ENCODE results near the gene RTN4RL1.
"Not testable (repeated sequence)": the region's sequence is repeated elsewhere in the genome, so short reads cannot be mapped to it uniquely, and the experiment has no call there.

The RTN4RL1 gene

DNA sequence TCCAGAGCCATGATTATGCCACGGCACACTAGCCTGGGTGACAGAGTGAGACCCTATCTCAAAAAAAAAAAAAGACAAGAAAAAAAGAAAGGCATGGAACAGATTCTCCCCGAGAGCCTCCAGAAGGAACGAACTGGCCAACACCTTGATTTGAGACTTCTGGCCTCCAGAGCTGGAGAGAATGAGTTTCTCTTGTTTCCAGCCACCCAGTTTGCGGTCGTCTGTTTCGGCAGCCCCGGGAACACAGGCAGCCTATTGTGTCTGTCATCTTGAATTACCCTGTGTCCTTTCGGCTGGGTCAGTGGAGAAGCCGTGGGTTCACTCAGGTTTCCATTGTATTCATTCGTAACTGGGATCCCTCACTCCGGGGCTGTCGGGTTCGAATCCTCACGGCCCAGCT, 111.4 kb downstream of the RTN4RL1 start:
- no peak for DNase-seq

DNA sequence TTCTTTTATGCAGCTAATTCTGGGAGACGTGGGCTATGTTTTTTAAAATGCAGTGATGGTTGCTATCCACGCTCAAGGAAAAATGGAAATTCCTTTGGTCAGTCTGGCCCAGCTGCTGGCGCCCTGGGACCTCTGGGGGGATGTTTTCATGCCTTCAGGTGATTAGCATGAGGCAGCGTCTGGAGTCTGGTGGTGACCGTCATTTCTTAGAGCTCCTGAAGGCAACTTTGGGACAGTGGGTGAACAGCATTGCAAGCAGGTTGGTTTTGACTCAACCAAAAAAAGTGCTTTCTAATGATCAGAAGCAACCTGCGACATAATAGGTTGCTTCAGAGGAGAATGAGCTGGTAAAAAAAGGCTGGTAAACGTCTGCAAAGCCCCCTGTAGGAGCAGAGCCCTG, 113.0 kb downstream of the RTN4RL1 start:
- no peak for DNase-seq

DNA sequence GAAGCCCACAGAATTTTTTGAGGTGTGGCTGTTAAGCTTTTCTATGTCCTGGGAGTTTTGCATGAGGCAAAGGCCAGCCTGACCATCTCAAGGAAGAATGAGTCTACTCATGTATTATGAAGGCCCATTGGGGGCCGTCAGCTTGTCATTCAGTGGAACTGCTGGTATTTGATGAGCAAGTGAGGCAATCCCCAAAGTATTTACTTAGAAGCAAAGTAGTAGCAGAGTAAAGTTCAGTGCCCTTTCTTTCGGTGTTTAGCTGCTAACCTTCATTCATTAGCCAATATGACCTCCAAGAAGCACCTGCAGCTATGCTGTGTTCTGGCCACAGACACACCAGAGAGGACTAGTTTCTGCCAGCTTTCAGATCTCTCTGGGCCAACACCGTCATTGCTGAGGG, 115.1 kb downstream of the RTN4RL1 start:
- no peak for DNase-seq

DNA sequence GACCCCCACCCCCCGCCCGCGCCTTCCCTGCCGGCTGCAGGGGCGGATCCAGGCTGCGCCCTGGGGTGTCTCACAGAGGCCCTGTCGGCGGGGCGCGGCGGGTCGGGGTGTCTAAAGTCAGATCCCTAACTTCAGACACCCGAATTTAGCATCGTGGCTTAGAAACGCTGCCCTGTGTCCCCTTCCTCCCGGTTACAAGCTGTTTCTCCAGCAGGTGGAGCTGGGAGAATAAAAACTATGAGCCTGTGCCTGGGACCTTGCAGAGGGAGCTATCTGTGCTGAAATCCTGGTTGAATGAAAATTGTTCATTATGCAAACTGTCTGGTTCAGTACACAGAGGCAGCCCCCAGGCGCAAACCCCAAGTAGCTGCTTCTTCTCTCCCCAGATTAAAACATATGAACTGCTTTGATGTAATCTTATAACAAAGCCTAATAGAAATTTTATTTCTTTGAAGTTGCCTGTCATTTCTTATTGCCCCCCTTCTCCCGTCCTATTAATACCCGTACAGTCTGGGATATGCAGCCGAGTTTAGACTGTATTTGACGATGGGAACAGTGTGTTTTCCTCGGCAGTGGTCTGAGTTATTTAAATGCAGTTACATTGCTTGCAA, 116.3 kb downstream of the RTN4RL1 start:
- peak; percentile 69 to 88 for DNase-seq

DNA sequence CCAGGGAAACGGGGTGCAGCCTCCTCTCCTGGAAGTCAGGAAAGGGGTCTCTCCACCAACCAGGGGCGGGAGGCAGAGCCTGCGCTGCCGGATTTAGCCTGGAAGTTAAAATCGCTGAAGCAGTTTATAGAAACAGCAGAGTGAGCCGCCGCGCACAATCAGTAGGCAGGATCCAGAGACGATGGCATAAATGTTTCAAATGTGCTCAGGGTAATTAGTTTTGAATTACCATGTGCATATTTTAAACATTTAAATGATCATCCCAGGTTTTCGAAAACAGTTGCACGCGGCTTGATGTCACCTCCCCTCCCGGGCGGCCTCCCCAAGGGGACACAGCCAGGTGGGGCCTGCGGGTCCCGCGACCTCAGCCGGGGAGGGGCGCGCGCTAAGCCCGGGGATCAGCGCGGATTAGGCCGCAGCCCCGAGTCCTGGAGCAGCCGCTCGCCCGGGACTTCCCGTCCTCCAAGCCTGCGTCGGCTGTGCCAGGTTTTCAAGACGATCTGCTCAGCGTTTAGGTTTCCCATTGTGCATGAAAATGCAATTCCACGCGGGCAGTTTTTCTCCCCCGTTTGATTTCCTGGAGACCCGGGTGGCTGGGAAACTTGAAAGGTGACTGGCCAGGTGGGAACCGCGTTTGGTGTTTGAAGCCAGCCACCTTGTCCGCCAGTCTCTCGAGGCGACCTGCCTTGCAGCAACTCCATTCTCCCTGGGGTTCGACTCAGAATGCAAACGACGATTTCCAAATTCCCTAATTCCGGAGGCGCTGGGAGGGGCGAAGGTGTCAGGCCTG, 117.0 kb downstream of the RTN4RL1 start:
- peak; percentile 31 to 62 for DNase-seq

DNA sequence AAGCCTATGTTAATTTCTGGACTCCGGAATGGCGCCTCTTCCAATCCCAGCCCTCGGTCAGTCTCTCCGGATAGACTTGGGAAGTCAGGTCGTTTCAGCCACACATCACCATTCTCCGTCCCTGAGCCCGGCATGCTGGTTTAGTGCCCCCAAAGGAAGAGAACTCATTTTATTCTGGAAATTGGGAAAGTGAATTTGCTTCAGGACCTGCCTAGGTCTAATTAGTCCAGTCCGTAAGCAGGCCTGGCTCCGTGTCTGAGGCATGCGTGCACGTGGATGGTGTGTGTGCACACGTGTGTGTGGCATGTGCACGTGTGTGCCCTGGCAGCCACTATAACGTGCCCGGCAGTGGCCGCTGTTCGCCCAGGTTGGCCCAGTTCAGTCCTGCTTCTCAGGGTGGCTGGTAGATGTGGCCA, 117.9 kb downstream of the RTN4RL1 start:
- peak in 1 of 2 experiments; percentile 22 for DNase-seq

DNA sequence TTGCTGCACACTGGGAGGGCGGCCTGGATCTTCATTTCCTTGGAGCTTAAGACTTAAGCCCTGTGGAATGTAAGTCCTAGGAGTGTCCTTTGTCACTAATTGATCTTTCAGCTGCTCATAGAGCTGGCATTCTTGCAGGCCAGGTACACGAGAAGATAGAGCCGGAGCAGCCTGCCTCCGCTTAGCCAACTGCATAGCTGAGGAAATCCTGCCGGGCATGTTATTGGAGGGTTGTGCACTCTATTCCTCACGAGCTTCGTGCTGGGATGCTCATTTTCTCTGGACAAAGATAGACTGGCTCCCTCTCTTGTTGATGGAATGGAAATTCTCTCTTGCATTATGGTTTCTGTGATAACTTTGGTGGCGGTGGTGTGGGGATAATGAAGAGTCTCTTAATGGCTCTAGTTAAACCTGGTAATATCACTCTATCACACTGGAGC, 118.5 kb downstream of the RTN4RL1 start:
- DNase-seq = no peak

DNA sequence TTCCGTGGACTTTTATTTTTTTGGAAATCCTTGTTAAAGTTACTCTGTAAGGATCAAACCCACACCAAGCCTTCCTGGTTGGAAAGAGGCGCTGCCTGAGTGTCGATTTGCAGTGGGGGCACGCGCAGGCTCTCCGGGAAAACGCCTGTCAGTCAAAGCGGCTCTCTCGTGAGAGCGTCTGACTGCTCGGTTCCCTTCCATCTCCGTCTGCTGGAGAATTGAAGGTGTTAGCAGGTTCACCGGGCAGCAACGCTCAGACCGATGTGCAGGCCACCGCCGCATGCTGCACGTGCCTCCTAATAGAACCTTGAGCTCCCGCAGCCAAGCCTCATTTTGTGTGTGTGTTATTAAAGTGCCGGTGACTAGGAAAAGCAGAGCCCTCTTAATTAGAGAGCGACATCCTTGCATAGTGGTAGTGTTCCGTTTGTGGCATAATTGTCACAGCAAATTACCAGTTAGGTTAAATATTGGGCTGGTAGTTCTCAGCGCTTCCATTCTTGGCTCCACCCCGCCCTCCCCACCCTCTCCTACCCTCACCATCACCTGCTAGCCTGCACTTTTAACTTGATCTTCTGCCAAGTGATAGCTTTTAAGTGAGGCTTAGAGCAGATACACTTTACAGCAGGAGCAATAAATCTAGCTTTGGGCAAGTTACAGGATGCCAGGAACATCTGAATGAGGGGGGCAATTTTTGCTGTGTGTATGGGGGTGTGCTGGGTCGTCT, 119.8 kb downstream of the RTN4RL1 start:
- DNase-seq = peak in 1 of 2 experiments; percentile 51

DNA sequence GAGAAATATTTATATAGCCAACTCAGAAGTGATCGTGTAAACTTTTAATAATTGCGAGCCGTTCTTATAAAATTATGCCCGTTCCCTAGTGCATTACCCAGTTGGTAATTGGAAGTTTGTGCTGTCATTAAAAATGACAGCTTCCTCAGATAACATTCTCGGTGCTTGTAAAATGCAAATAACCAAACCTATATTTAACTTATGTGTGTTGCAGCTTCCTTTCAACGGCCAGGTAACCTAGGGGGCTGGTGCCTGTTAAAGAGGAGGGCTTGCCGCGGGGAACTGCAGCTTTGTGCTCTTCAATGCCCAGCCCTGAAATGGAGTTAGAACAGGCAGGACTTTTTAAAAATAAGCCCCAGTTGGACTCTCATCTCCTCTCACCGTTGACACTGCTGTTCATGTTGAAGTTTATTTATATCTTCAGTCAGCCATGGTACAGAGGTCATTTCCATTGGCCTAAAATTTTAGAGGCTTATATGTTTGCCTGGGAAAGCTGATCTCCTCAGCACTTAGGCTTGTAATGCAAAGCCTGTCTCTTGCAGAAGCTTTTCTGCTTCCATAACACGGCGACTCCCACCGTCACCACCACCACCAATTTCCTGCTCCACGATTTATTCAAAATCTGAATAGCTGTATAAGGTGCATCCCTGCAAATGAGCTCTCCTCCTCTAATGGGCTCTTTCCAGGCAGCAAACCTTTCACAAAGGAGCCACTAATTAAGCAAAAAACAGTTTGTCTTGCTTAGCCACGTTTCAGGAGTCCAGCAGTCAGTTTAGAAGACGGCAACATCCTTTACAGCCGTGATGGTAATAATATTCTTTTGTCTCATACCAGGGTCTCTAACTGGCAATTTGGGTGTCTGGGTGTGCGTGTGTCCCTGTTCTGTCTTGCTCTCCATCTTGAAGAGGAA, 120.6 kb downstream of the RTN4RL1 start:
- DNase-seq = peak; percentile 68 to 69

DNA sequence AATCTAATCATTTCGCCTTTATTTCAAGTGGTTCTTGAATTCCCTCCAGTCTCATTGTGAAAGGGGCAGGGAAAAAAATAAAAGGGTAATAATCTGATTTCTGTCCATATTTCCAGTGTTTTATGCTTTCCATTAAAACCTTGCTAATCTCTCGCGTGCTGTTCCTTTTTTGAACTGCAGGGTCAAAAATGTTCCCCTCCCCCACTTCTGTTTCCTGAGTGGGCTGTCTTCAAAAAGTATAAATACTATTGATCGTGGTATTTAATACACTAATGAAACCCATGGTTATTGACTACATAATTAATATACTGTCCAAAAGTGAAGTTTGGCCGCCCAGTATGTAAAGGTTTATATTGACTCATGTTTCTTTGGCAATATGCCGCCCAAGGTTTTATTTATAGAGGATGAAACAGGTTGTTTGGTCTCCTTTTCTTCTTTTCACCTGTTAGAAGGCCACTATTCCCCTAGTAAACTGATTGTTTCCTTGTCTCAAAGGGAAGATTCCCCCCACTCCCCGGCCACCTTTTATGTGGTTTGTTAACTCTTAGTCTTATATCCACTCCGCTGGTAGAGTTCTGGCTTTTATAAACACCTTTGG, 125.6 kb downstream of the RTN4RL1 start:
- no peak for DNase-seq

DNA sequence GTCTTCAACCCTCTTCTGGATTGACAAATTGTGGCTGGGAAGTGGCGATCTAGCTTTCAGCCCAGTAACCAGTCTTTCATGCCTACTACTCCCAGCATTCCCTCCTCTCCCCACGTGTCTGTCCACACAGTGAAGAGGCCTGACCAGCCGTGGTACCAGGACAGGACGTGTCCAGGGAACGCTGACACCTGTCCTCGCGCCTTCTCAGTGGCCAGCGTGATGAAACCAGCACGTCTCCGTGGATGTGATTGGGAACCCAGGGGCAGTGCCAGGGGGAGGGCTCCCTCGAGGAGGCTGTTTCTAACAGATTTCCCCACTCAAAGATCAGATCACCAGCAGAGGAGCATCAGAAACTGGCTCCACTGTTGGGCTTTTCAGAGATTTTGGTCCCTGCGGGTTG, 126.3 kb downstream of the RTN4RL1 start:
- no peak for DNase-seq

DNA sequence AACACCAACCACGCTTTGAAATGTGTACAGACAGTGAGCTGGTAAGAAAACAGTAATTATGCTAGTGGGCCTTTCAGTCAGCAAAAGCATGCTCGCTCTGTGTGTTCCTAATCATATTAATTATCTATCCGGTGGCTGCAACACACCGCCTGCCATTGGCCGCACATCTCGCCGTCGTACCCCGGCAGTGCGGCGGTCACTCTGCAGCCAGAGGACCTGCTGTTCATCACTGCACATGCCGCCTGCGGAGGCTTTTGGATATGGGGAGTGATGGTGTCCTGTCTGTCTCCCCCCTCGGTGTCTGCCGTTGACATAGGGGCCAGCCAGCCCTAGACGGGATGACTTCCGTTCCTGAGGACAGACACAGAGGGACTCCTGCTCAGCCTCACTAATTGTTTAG, 126.8 kb downstream of the RTN4RL1 start:
- DNase-seq = no peak

DNA sequence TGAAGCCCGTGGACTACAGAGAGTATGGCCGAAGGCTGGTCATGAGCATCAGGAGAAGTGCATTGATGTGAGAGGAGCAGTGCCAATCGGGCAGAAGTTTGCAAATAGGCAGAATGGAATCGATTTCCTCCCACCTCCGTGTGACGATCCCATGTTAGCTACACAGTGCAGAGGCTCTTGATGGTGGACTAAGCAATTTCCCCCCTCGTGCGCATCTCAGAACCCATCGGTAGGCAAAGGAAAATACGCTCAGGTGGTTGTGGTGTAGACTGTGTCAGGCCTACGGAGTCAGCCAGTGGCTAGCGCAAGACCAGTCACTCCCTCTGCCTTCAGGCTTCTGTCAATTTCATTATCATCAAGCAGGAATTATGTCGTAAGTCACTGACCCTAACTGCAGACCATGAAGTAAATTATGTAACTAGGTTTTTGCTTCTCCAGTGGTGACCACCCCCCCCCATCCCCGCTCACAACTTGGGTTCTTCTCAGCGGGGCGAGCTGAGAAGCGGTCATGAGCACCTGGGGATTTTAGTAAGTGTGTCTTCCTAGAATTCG, 128.0 kb downstream of the RTN4RL1 start:
- DNase-seq = no peak

DNA sequence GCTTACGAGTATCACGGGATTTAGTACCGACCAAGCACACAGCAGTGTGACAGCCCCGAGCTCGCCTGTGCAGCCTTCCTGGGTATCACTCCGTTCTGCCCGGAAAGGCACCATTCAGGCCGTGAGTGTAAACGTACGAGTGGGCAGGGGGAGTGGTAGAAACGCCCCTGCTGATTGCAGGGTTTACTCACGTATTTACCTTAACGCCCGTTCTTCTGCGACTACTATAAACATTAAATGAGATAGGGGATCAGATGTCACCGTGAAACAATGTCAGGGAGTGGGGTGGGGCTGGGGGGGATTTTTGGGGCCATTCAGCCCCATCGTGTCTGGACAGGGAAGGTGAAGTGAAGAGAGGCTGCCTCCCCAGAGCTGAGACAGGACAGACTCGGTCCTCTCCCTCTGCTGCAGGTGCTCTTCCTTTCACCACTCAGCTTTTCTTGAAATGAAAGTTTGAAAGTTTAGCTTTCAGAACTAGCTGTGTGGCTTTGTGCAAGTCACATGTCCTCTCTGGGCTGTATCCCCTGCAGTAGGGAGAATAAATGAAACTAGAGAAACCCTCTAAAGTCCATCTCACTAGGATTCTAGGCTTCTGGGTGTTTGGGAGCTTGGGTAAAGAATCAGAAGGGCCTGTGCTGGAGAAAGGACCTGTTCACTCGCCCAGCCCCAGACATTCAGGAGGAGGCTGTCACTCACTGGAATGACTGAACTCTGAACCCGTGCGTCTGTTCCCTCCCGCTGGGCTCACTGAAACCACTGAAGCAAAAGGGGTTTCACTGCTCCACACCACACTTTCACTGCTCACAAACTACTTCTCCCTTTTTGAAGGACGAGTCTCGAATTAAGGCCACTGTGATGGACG, 128.7 kb downstream of the RTN4RL1 start:
- no peak for DNase-seq

DNA sequence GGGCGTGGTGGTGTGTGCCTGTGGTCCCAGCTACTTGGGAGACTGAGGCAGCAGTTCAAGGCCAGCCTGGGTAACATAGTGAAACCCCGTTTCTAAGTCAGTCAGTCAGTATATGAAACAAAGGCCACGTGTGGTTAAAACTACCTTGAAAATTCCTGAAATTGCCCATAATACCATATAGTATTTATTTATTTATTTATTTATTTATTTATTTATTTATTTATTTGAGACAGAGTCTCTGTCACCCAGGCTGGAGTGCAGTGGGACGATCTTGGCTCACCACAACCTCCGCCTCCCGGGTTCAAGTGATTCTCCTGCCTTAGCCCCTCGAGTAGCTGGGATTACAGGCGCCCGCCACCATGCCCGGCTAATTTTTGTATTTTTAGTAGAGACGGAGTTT, 129.7 kb downstream of the RTN4RL1 start:
- DNase-seq = not testable (repeated sequence)

DNA sequence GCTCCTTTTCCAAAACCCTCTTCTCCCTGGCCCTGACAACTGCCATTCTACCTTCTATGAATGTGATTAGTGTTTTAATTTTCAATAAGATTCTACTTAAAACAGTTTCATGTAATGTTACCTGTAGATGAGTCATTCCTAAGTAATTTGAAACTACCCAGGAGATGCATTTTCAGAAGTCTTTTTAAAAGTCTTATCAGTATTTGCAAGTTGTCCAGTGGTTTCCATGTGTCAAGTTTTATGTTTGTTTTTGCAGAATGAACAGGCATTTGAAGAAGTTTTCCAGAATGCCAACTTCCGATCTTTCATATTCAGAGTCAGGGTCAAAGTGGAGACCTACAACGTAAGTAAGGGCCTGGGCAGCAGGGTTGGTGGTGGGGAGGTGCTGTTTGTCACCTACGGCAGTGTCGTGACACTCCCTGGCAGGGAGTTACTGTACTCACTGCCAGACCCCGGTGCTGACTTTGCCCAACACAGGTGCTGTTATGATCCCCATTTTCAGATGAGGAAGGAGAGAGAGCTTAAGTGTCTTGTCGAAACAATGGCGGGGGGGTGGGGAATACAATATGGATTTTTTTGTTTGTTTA, 130.3 kb downstream of the RTN4RL1 start:
- no peak for DNase-seq

DNA sequence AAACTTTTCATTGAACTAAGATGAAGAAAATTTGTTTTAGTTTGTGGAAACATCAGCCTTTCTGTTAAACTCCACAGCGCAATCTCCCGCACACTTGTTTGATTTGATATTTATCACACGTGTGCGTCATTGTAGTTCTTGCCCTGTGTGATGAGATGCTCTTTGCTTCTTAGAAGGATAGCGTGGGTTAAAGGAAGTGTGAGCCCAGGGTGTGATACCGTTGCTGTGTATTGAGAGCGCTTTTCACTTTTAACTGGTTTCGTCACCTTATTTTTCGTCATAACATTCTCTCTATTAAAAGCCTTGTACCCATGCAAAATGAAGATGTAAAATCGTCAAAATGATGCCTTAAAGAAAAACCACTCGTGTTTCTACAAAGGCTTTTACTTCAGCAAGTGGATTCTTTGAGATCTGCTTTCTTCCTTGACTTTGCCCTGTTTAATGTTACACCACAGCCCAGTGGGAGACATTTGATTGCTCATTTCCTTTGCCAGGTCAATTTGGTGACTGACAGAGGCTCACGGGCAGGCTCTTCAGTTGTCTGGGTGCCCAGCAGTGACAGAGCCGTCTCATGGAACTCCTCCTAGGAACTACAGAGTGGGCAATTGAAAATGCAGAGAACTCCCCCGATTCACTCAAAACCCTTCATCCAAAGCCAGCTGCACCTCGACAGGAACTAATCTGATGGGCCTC, 134.2 kb downstream of the RTN4RL1 start:
- DNase-seq = no peak

DNA sequence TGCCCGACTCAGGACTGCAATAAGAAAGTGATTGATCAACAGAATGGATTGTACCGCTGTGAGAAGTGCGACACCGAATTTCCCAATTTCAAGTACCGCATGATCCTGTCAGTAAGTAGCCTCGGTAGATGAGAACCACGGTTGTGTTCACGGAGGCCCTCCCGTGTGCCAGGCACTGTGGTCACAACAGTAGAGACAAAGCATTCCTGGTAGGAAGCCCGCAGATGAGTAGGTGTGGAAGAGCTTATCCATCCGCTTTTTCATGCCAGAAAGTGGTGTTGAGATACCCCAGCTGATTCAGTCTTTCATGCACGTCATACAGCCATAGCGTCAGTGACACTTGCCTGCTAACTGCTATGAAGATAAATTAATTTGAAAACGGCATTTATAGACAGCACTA, 136.4 kb downstream of the RTN4RL1 start:
- DNase-seq = no peak
